G401.6 (cell line): ENCODE results near the gene HTR7.
"Not testable (repeated sequence)": the region's sequence is repeated elsewhere in the genome, so short reads cannot be mapped to it uniquely, and the experiment has no call there.

Experiments
- FAIRE-seq: peaks from 2 replicates; lab custom pipeline; 2012; peaks lifted over from hg19 to GRCh38; lab: Jason Lieb, UNC

HTR7 gene

GRCh38 chr10:90857635-90858460 is at the start of gene HTR7:
Gene HTR7 (minus strand): TSS chr10:90858039. CDS start chr10:90857671, 368 bp downstream.
- FAIRE-seq = no peak

- no peak for FAIRE-seq
These were observed 48.8 kb upstream of the HTR7 start for GRCh38 chr10:90906596-90906995.

- FAIRE-seq = no peak
These were observed 48.1 kb upstream of the HTR7 start for GRCh38 chr10:90905925-90906324.

- FAIRE-seq = not testable (repeated sequence)
These were observed 39.1 kb upstream of the HTR7 start for GRCh38 chr10:90896916-90897315.

GRCh38 chr10:90893190-90893589 is 35.4 kb upstream of the HTR7 start:
- FAIRE-seq = no peak

- FAIRE-seq = no peak
These were observed 32.5 kb upstream of the HTR7 start for GRCh38 chr10:90890347-90890746.

GRCh38 chr10:90889636-90890035 is 31.8 kb upstream of the HTR7 start:
- FAIRE-seq = no peak

- no peak for FAIRE-seq
These were observed 30.5 kb upstream of the HTR7 start for GRCh38 chr10:90888387-90888786.

GRCh38 chr10:90887555-90887954 is 29.7 kb upstream of the HTR7 start:
- FAIRE-seq = no peak

- FAIRE-seq = no peak
These were observed 27.3 kb upstream of the HTR7 start for GRCh38 chr10:90885176-90885575.

- FAIRE-seq = no peak
These were observed 26.6 kb upstream of the HTR7 start for GRCh38 chr10:90884431-90884830.

- peak; percentile 95 for FAIRE-seq
These were observed 22.4 kb upstream of the HTR7 start for GRCh38 chr10:90880059-90880719.

- no peak for FAIRE-seq
These were observed 21.2 kb upstream of the HTR7 start for GRCh38 chr10:90879062-90879461.

GRCh38 chr10:90872648-90873020 is 14.8 kb upstream of the HTR7 start:
- no peak for FAIRE-seq

- FAIRE-seq = peak; percentile 76
These were observed 14.2 kb upstream of the HTR7 start, which contains the start of gene RPP30 for GRCh38 chr10:90871766-90872647. Gene RPP30 (plus strand): TSS chr10:90871974. CDS start chr10:90871987, 13 bp downstream.

- peak; percentile 91 for FAIRE-seq
These were observed 13.5 kb upstream of the HTR7 start for GRCh38 chr10:90871279-90871765.

GRCh38 chr10:90866050-90866598 is 8.3 kb upstream of the HTR7 start:
- FAIRE-seq = no peak

- FAIRE-seq = no peak
These were observed 7.6 kb upstream of the HTR7 start for GRCh38 chr10:90865401-90865800.

GRCh38 chr10:90862908-90863514 is 5.2 kb upstream of the HTR7 start:
- FAIRE-seq = no peak

GRCh38 chr10:90860790-90861189 is 3.0 kb upstream of the HTR7 start:
- no peak for FAIRE-seq

- FAIRE-seq = no peak
These were observed 1.5 kb upstream of the HTR7 start for GRCh38 chr10:90859321-90859751.
